Prostate gland (tissue), 2 donors: ENCODE measurements around the gene ST8SIA6.

Source experiments
- CTCF ChIP-seq, 4 experiments: fragments of 200-600 bp in 2 of 4; fragments of 450-650 bp in 2 of 4; sonication (generic) in 2 of 4; IDR thresholded peaks; 1 replicate in 3 of 4; 2 replicates in 1 of 4; pipeline ENCODE4 v1.5.1; 2016 to 2019; ENCODE audit warnings: antibody characterized with exemption in 4 of 4, mild to moderate bottlenecking in 2 of 4, moderate library complexity in 2 of 4
- POLR2A ChIP-seq: fragments of 450-650 bp; IDR thresholded peaks from one replicate; pipeline ENCODE4 v1.6.1; 2016; ENCODE audit warnings: antibody characterized with exemption, mild to moderate bottlenecking
- POLR2AphosphoS5 ChIP-seq: sonication (generic); formaldehyde crosslinking; IDR thresholded peaks from one replicate; pipeline ENCODE4 v1.6.1; 2017; ENCODE audit warnings: antibody characterized with exemption

- TF ChIP-seq CTCF (IDR thresholded peaks at IDR 0.05) (no peak), POLR2A (no peak), POLR2AphosphoS5 (no peak)
Measured at GRCh38 chr10:17464545-17464944, 10.2 kb upstream of the ST8SIA6 start.
